OCI-LY1 (cell line): ENCODE data around the gene CUEDC1.

Experiments
- CTCF ChIP-seq: fragments of 200-600 bp; sonication (generic), shearing (Covaris generic); IDR thresholded peaks from 2 replicates; pipeline ENCODE4 v1.5.1; 2017; ENCODE audit warnings: mild to moderate bottlenecking, antibody characterized with exemption, low read length, moderate library complexity, mixed read lengths
- EZH2 ChIP-seq: fragments of 200-600 bp; sonication (generic), shearing (Covaris generic); IDR thresholded peaks from 2 replicates; pipeline ENCODE4 v1.8.0; 2017; ENCODE audit warnings: borderline replicate concordance, mixed run types, mild to moderate bottlenecking, antibody characterized with exemption, low read length, moderate library complexity, mixed read lengths

GRCh38 chr17:57861000-57861789 is 94.0 kb downstream of the CUEDC1 start:
- TF ChIP-seq CTCF (no peak), EZH2 (no peak)
